Kidney (tissue), 14 donors: ENCODE measurements around the gene NUDT16. TPM values are rescaled to one million over a fixed set of nuclear protein-coding genes. Genes with fewer than 3 reads are reported as not detected.

Experiments
- DNase-seq, 5 donors: peaks; one replicate each; pipeline ENCODE4 v3.0.0-alpha.2; 2013 to 2020
- FAIRE-seq: peaks from 2 replicates; lab custom pipeline; 2012; peaks lifted over from hg19 to GRCh38; lab: Jason Lieb, UNC
- H3K27ac ChIP-seq, 2 donors: one replicate each; pipeline ENCODE4 v1.7.0; 2013; ENCODE audit warnings: low read depth in 2 of 2, low read length in 2 of 2, inconsistent platforms in 1 of 2
- H3K27me3 ChIP-seq: one replicate; pipeline ENCODE4 v1.7.1; 2013; ENCODE audit warnings: low read length, inconsistent platforms; ENCODE audit not compliant: control insufficient read depth, insufficient read depth
- H3K36me3 ChIP-seq, 3 donors: one replicate each; pipeline versions ENCODE4 v1.7.0 to v1.7.1; 2013; ENCODE audit warnings: low read length in 3 of 3, control low read depth in 1 of 3, inconsistent platforms in 1 of 3; ENCODE audit not compliant: insufficient read depth in 3 of 3, control insufficient read depth in 2 of 3
- H3K4me1 ChIP-seq, 3 donors: one replicate each; pipeline versions ENCODE4 v1.7.0 to v1.7.1; 2013; ENCODE audit warnings: low read length in 3 of 3, inconsistent platforms in 1 of 3, low read depth in 1 of 3; ENCODE audit not compliant: control insufficient read depth in 2 of 3, insufficient read depth in 2 of 3
- H3K4me3 ChIP-seq, 3 donors: one replicate each; pipeline versions ENCODE4 v1.7.0 to v1.8.1; 2013; ENCODE audit warnings: low read length in 3 of 3, control low read depth in 1 of 3, inconsistent platforms in 1 of 3
- H3K9ac ChIP-seq, 3 donors: one replicate each; pipeline versions ENCODE4 v1.7.0 to v1.7.1; 2013; ENCODE audit warnings: low read length in 3 of 3, control low read depth in 1 of 3, inconsistent platforms in 1 of 3
- H3K9me3 ChIP-seq, 3 donors: one replicate each; pipeline versions ENCODE4 v1.7.0 to v1.7.1; 2013; ENCODE audit warnings: low read length in 3 of 3, control low read depth in 1 of 3, inconsistent platforms in 1 of 3; ENCODE audit not compliant: control insufficient read depth in 2 of 3, insufficient read depth in 1 of 3
- intact Hi-C: fragments of 100-400 bp; cut with DNase I; formaldehyde crosslinking; loops from one replicate; pipeline ENCODE4 v1.11.1; 2022
- polyA plus RNA-seq: library from polyadenylated mRNA; stranded (reverse); fragments of 350-450 nt; fragmentation: Illumina TruSeq; extraction: RNeasy Lipid Tissue Mini Kit (QIAGEN cat#74804); gene quantifications from one replicate; pipeline ENCODE4 v1.2.3, GENCODE V29; 2014; ENCODE audit warnings: low read depth, low replicate concordance; ENCODE audit not compliant: insufficient read depth
- total RNA-seq: library from RNA; stranded (reverse); fragmentation: NEBNext Ultra II Directional; extraction: Animal tissue kit (Norgen Biotek cat#: 25700); gene quantifications from one replicate; pipeline ENCODE4 v1.2.1, GENCODE V29; 2021
- TF ChIP-seq, protein P1 (sequence below): IDR thresholded peaks from 3 replicates; pipeline ENCODE4 v1.5.1; 2012; ENCODE audit warnings: mild to moderate bottlenecking, moderate library complexity, borderline replicate concordance; ENCODE audit not compliant: insufficient read depth; ENCODE audit errors: extremely low read depth
- donor health status: control.
- donor health status: control.
- donor health status: control.
- donor health status: control.
- donor health status: control.
- donor health status: DM: yes; HTN: yes; CAD: no.
- donor health status: Normal renal cell carcinoma (clear cell type).

Gene NUDT16
- total and polyA plus RNA-seq, 2 donors from 2014 or later = 40.1 to 43.2 TPM

DNA sequence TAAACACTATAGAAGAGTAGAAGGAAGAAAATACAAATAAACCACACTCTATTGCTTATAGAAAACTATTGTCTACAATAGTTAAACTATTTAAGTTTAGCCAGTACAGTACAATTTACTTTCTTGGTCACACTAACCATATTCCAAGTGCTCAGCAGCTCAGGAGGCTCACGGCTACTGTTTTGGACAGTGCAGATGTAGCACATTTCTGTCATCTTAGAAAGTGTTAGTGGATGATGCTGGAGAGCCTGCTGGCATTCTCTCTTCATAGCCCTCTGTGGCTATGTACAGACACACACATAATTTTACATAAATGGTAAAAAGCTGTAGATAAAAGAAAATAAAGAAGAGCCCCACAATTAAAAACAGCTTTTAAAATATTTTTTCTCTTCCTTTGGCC lies 23.8 kb downstream of the NUDT16 start:
- Histone ChIP-seq H3K36me3 (no peaks in the 10 kb centered on the region), H3K4me3 (no peak overlapping the region), H3K9ac (no peak overlapping the region), H3K9me3 (peaks cover 0 to 3% (median 0%) of the 10 kb centered on the region in 3 donors), H3K4me1 (no peaks in the 10 kb centered on the region), H3K27ac (no peak overlapping the region), H3K27me3 (no peaks in the 10 kb centered on the region)
- intact Hi-C loops = no loop called here
- TF ChIP-seq, protein P1, sequence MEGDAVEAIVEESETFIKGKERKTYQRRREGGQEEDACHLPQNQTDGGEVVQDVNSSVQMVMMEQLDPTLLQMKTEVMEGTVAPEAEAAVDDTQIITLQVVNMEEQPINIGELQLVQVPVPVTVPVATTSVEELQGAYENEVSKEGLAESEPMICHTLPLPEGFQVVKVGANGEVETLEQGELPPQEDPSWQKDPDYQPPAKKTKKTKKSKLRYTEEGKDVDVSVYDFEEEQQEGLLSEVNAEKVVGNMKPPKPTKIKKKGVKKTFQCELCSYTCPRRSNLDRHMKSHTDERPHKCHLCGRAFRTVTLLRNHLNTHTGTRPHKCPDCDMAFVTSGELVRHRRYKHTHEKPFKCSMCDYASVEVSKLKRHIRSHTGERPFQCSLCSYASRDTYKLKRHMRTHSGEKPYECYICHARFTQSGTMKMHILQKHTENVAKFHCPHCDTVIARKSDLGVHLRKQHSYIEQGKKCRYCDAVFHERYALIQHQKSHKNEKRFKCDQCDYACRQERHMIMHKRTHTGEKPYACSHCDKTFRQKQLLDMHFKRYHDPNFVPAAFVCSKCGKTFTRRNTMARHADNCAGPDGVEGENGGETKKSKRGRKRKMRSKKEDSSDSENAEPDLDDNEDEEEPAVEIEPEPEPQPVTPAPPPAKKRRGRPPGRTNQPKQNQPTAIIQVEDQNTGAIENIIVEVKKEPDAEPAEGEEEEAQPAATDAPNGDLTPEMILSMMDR = no peak
- FAIRE-seq = no peak
- DNase-seq = no peak

DNA sequence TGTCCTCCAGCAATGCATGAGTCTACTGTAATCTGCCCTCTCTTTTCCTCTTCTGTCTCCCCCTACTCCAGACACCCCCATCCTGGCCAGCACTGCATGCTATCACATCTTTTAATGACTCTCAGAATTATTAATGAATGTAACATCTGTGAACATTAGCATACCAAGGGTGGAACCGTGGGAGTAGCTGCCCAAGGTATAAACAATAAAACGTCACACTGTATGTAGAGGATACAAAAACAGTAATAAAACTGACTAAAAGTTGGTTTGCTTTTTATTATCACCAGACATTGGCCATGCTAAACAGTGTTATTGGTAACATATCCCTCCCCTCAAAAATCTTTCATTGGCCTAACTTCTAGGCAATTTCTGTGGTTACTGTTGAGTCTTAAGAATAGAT lies 24.7 kb downstream of the NUDT16 start:
- no peaks in the 10 kb centered on the region for H3K36me3 ChIP-seq

DNA sequence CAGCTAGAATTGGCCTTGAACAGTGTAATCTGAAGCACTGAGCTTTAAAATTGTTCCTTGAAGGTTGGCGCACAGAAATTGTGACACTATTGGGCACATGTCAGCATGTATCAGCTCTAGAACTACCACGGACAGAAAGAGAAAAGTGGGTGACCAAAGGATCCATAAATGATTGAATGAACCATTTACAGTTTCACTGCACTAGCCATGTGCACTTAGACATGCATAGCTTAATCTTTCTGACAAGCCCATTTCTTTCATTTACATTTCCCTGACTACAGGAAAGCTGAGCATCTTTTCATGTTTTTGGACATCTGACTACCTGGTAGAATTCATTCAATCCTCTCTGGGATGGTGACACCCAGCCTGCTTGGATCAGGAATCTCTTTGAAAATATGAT lies 36.2 kb downstream of the NUDT16 start:
- Histone ChIP-seq H3K4me3 (no peak overlapping the region), H3K27ac (no peak overlapping the region), H3K4me1 (no peaks in the 10 kb centered on the region), H3K9ac (no peak overlapping the region), H3K9me3 (peaks cover 0 to 3% (median 0%) of the 10 kb centered on the region in 3 donors), H3K27me3 (no peaks in the 10 kb centered on the region), H3K36me3 (no peaks in the 10 kb centered on the region)
- DNase-seq (no peak), FAIRE-seq (no peak)
- TF ChIP-seq, protein P1 = no peak
- intact Hi-C loops = no loop called here

More for the DNA sequence above, 24.7 kb downstream of the NUDT16 start:
- Histone ChIP-seq H3K27me3 (no peaks in the 10 kb centered on the region), H3K27ac (no peak overlapping the region), H3K4me1 (no peaks in the 10 kb centered on the region), H3K4me3 (no peak overlapping the region), H3K9me3 (peaks cover 0 to 3% (median 0%) of the 10 kb centered on the region in 3 donors), H3K9ac (no peak overlapping the region)
- no peak for FAIRE-seq
- no peak for DNase-seq
- intact Hi-C loops = no loop called here
- TF ChIP-seq, protein P1 = no peak

DNA sequence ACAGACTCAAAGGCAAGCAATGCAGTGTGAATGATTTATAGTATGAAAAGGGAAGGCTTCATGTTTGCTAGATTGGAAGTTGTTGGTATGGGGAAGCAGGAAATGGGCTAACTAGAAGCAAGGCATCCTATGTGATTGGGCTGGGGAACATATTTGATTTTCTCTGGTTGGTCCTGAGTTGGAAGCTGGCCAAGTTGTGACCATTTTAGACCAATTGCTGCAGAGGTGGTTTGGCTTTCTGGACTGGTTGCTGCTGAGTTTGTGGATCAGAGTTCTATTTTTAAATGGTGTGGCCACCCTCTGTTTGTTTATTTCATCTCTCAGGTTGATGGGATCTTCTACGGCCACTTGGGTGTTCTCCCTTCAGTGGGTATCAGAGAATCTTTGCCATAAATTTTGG lies 39.7 kb downstream of the NUDT16 start:
- FAIRE-seq (no peak), DNase-seq (no peak)
- intact Hi-C loops = no loop called here
- Histone ChIP-seq H3K4me1 (no peaks in the 10 kb centered on the region), H3K27ac (no peak overlapping the region), H3K4me3 (no peak overlapping the region), H3K36me3 (no peaks in the 10 kb centered on the region), H3K9me3 (no peaks in the 10 kb centered on the region), H3K27me3 (no peaks in the 10 kb centered on the region), H3K9ac (no peak overlapping the region)
- TF ChIP-seq, protein P1 = no peak
